Naive B cell (primary cell): ENCODE measurements around the gene PUS3. TPM values are rescaled to one million over a fixed set of nuclear protein-coding genes. Genes with fewer than 3 reads are reported as not detected.
"Not testable (repeated sequence)": the region's sequence is repeated elsewhere in the genome, so short reads cannot be mapped to it uniquely, and the experiment has no call there.

Experiments
- ATAC-seq, 2 donors: fragments of 150-1000 bp; cut with Tn5 transposase; 2 replicates each; pipeline ENCODE4 v1.10.0; 2021; ENCODE audit warnings: low read depth in 2 of 2, mild to moderate bottlenecking in 2 of 2, moderate library complexity in 2 of 2
- DNase-seq: peaks from one replicate; pipeline ENCODE4 v3.0.0; 2022
- H3K27ac Mint-ChIP-seq, 6 donors: one replicate each; pipeline ENCODE4 v1.8.0; 2020 to 2022; ENCODE audit warnings: mild to moderate bottlenecking in 6 of 6, mixed read lengths in 6 of 6, moderate library complexity in 5 of 6, inconsistent platforms in 2 of 6
- H3K27me3 Mint-ChIP-seq, 3 donors: one replicate each; pipeline ENCODE4 v1.8.0; 2021 to 2022; ENCODE audit warnings: mixed read lengths in 3 of 3, mild to moderate bottlenecking in 1 of 3
- H3K36me3 Mint-ChIP-seq, 2 donors: one replicate each; pipeline ENCODE4 v1.8.0; 2020 to 2022; ENCODE audit warnings: mixed read lengths in 2 of 2, inconsistent platforms in 1 of 2, mild to moderate bottlenecking in 1 of 2
- H3K4me1 Mint-ChIP-seq, 3 donors: one replicate each; pipeline ENCODE4 v1.8.0; 2020 to 2022; ENCODE audit warnings: mixed read lengths in 3 of 3, inconsistent platforms in 1 of 3, mild to moderate bottlenecking in 1 of 3, moderate library complexity in 1 of 3
- H3K4me3 Mint-ChIP-seq, 8 donors: one replicate each; pipeline ENCODE4 v1.8.0; 2020 to 2022; ENCODE audit warnings: mild to moderate bottlenecking in 8 of 8, mixed read lengths in 8 of 8, moderate library complexity in 8 of 8, inconsistent platforms in 2 of 8
- H3K9me3 Mint-ChIP-seq, 7 donors: one replicate each; pipeline ENCODE4 v1.8.0; 2020 to 2022; ENCODE audit warnings: mixed read lengths in 7 of 7, mild to moderate bottlenecking in 5 of 7, inconsistent platforms in 2 of 7, moderate library complexity in 1 of 7
- polyA plus RNA-seq, 6 donors: library from polyadenylated mRNA; unstranded; fragments of 300-500 nt; fragmentation: Illumina TruSeq; gene quantifications; one replicate each; pipeline ENCODE4 v1.2.3, GENCODE V29; 2021; ENCODE audit warnings: low read depth in 6 of 6

The PUS3 gene
- polyA plus RNA-seq, 6 donors from 2014 or later = 6.2 to 12.1 (median 7.9) TPM

DNA sequence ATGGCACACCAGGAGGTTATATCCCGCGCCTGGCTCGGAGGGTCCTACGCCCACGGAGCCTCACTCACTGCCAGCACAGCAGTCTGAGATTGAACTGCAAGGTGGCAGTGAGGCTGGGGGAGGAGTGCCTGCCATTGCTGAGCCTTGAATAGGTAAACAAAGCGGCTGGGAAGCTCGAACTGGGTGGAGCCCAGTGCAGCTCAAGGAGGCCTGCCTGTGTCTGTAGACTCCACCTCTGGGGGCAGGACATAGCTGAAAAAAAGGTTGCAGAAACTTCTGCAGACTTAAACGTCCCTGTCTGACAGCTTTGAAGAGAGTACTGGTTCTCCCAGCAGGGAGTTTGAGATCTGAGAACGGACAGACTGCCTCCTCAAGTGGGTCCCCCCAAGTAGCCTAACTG is 45.3 kb downstream of the PUS3 start:
- Mint-ChIP-seq H3K9me3 (peaks cover 15 to 57% (median 34%) of the 10 kb centered on the region in 7 donors), H3K27me3 (peaks cover 5 to 17% (median 16%) of the 10 kb centered on the region in 3 donors), H3K36me3 (peaks cover 11 to 31% of the 10 kb centered on the region in 2 donors)
- not testable (repeated sequence) for DNase-seq, H3K4me3 Mint-ChIP-seq, H3K4me1 Mint-ChIP-seq, H3K27ac Mint-ChIP-seq, ATAC-seq

DNA sequence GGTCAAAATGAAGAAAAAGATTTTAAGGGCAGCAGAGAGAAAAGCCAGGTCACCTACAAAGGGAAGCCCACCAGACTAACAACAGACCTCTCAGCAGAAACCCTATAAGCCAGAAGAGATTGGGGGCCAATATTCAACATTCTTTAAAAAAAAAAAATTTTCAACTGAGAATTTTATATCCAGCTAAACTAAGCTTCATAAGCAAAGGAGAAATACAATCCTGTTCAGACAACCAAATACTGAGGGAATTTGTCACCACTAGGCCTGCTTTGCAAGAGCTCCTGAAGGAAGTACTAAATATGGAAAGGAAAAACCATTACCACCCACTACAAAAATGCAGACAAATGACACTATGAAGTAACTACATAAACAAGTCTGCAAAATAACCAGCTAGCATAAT is 56.8 kb downstream of the PUS3 start:
- H3K9me3 Mint-ChIP-seq = peaks cover 14 to 63% (median 45%) of the 10 kb centered on the region in 7 donors
- peaks cover 6 to 32% of the 10 kb centered on the region in 2 donors for H3K36me3 Mint-ChIP-seq
- H3K4me1 Mint-ChIP-seq = no peaks in the 10 kb centered on the region
- no peak for DNase-seq
- H3K27me3 Mint-ChIP-seq = peaks cover 0 to 10% (median 9%) of the 10 kb centered on the region in 3 donors
- H3K27ac Mint-ChIP-seq = no peak overlapping the region
- ATAC-seq = no peak
- H3K4me3 Mint-ChIP-seq = no peak overlapping the region

Other genes starting within 250 kb of the PUS3 start
- gene ACRV1, start 222.4 kb downstream of the PUS3 start, polyA plus RNA-seq = under 1 TPM in 1 of 6 donors, not detected in 5; 0.14 TPM
- not detected for gene PATE1, start 156.9 kb downstream of the PUS3 start, polyA plus RNA-seq
- gene PATE2, start 124.4 kb downstream of the PUS3 start, polyA plus RNA-seq = not detected
- gene PATE3, start 115.1 kb downstream of the PUS3 start, polyA plus RNA-seq = not detected
- gene PATE4, start 69.9 kb downstream of the PUS3 start, polyA plus RNA-seq = not detected
- gene HYLS1, start 15.5 kb downstream of the PUS3 start, polyA plus RNA-seq = 10 to 100 TPM; 13.4 to 22.7 (median 16.4) TPM
- under 1 TPM in 1 of 6 donors, not detected in 5; 0.34 TPM for gene DDX25, start 1.3 kb upstream of the PUS3 start, polyA plus RNA-seq
- not detected for gene VSIG10L2, start 42.8 kb upstream of the PUS3 start, polyA plus RNA-seq
- gene CDON, start 159.7 kb upstream of the PUS3 start, polyA plus RNA-seq = not detected